ENCODE measurements around the gene DRAP1.

Gene DRAP1

GRCh38 chr11:65961267-65962140 lies 42.3 kb downstream of the DRAP1 start, which contains the start of gene SART1:
TSS of gene SART1 (plus strand) at chr11:65961734. CDS start at chr11:65961781, 47 bp downstream.
- DNase-seq (ENCODE audit: low read depth, low spot score), result peak; percentile 89

GRCh38 chr11:65962141-65962564 lies 42.9 kb downstream of the DRAP1 start:
- DNase-seq (ENCODE audit: low read depth, low spot score), result no peak

- DNase-seq (ENCODE audit: low read depth, low spot score), result no peak
Observed at GRCh38 chr11:65964906-65965305, 45.7 kb downstream of the DRAP1 start.

GRCh38 chr11:65965986-65966762 lies 46.9 kb downstream of the DRAP1 start:
- DNase-seq (ENCODE audit: low read depth, low spot score), result no peak

GRCh38 chr11:65967329-65967934 lies 48.2 kb downstream of the DRAP1 start:
- DNase-seq (ENCODE audit: low read depth, low spot score), result no peak

- no peak for DNase-seq (ENCODE audit: low read depth, low spot score)
Observed at GRCh38 chr11:65968600-65969482, 49.6 kb downstream of the DRAP1 start.

Measured in iPS DF 19.7 (cell line).